GM10847 (cell line): Measurements from ENCODE around the gene ICAM4.
A peak's percentile ranks its signal among the peaks of the same experiment; 100 is the strongest.

Experiments
- POLR2A ChIP-seq: IDR thresholded peaks from 2 replicates; pipeline ENCODE4 v1.6.1; 2011; ENCODE audit not compliant: insufficient read length; ENCODE audit errors: extremely low read depth

Gene ICAM4

GRCh38 chr19:10321874-10322835, 35.4 kb downstream of the ICAM4 start:
- no peak for TF ChIP-seq POLR2A

DNA sequence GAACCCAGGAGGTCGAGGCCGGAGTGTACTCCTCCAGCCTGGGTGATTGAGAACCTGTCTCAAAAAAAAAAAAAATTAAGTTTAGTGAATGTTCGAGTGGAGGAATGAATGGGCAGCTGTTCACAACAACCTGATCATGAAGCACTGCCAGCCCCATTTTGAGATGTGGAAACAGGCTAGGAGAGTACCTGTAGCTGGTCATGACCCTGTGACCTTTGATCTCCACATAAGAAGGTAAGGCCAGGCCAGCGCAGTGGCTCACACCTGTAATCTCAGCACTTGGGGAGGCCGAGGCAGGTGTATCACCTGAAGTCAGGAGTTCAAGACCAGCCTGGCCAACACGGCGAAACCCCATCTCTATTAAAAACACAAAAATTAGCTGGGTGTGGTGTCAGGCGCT, 39.0 kb downstream of the ICAM4 start:
- TF ChIP-seq POLR2A: no peak

GRCh38 chr19:10327793-10328192, 41.0 kb downstream of the ICAM4 start:
- TF ChIP-seq POLR2A: no peak

DNA sequence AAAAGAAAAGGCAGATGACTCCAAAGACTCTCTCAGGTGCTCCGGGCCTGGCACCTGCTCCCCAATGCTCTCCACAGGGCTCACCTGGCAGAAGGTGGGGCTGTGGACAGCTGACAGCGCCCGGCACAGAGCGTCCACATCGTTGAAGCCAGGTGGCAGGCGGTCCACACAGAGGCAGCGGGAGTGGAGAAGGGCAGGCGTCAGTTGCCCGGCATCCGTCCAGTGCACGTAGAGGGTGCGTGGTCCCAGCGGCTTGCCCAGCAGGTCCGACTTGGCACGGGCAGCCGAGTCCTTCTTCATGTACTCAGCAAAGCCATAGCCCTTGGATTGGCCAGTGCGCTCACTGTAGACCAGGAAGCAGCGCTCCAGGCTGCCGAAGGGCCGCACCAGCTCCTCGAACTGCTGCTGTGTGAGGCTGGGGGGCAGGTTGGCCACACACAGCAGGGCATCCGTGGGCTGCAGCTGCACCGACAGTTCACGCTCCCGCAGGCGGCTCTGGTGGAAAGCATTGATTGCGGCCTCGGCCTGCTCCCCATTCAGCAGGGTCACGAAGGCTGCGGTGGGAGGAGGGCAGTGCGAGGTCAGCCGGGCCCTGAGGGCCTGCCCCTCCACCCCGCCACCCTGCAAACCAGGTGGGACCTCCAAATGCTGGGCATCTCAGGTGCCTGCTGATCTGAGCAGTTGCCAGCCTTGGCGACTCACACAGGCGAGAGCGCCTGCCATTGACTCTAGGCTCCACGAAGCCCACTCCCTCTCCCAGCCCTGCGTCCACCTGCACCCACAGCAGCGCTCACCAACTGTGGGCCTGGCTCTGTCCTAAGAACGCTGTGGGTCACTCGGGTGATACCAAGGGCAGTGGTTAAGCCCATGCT, 42.0 kb downstream of the ICAM4 start:
- no peak for TF ChIP-seq POLR2A

GRCh38 chr19:10329555-10329954, 42.8 kb downstream of the ICAM4 start:
- no peak for TF ChIP-seq POLR2A

DNA sequence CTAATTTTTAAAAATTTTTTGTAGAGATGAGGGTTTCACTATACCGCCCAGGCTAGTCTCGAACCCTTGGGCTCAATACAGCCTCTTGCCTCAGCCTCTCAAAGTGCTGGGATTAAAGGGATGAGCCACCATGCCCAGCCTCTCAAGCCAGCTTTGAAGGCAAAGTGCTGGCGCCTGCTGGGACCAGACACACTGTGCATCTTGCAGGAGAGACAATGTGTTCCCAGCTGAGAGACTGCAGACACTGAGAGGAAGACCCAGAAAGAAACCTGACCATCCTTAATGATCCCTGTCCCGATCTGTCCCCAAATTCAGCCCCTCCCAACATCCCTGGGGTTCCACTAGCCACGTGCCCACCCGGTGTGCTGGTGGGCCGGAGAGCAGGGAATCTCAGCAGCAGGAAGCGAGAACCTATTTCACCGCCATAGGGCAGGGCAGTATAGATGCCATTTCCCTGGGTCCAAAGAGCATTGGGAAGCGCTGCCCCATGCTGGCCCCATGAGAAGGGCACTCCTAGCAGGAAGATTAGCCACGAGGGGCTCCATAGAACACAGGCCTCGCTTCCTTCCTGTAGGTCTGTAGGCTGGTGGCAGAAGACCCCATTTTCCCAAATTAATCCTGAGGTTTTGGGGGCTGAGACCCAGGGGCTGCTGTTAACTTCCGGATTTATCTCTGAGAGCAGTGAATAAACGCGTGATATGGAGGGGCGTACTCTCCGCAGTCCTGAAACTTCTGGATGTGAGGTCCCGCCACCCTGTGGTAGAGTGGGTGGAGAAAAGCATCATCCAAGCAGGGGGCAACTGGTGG, 45.6 kb downstream of the ICAM4 start:
- TF ChIP-seq POLR2A: no peak

GRCh38 chr19:10332965-10333757, 46.4 kb downstream of the ICAM4 start, which contains the start of gene RAVER1:
RAVER1 (minus strand) TSS chr19:10333529; CDS start chr19:10333507, 22 bp downstream.
- TF ChIP-seq POLR2A: peak; percentile 88

- no peak for TF ChIP-seq POLR2A
These were observed 47.2 kb downstream of the ICAM4 start for GRCh38 chr19:10333758-10334587.

GRCh38 chr19:10334588-10335351, 48.0 kb downstream of the ICAM4 start:
- no peak for TF ChIP-seq POLR2A

GRCh38 chr19:10335352-10335985, 48.7 kb downstream of the ICAM4 start:
- TF ChIP-seq POLR2A: no peak
